Spleen (tissue), 7 donors: Measurements from ENCODE around the gene SMC6.

Source experiments
- POLR2A ChIP-seq, 3 donors: fragments of 450-650 bp; IDR thresholded peaks; one replicate each; pipeline ENCODE4 v1.5.1; 2017; ENCODE audit warnings: antibody characterized with exemption in 3 of 3, mild to moderate bottlenecking in 1 of 3
- POLR2AphosphoS5 ChIP-seq, 3 donors: sonication (generic); formaldehyde crosslinking; IDR thresholded peaks; one replicate each; pipeline ENCODE4 v1.5.1; 2017; ENCODE audit warnings: antibody characterized with exemption in 3 of 3
- TF ChIP-seq, protein P1 (sequence below), 11 experiments: fragments of 200-600 bp in 7 of 11; fragments of 450-650 bp in 4 of 11; sonication (generic) in 4 of 11; IDR thresholded peaks in 8 of 11; conservative IDR thresholded peaks in 3 of 11; 1 replicate in 7 of 11; 2 replicates in 4 of 11; pipeline versions ENCODE4 v1.4.0 to v1.8.0; 2016 to 2021; ENCODE audit warnings: antibody characterized with exemption in 11 of 11, inconsistent platforms in 4 of 11, mild to moderate bottlenecking in 1 of 11
- donor health status: DM: no; HTN: no; CAD: no; lungs with moderate emphysema.
- donor health status: DM: no; HTN: no; CAD: no.
- donor health status: DM: no; HTN: no; CAD: no.

DNA sequence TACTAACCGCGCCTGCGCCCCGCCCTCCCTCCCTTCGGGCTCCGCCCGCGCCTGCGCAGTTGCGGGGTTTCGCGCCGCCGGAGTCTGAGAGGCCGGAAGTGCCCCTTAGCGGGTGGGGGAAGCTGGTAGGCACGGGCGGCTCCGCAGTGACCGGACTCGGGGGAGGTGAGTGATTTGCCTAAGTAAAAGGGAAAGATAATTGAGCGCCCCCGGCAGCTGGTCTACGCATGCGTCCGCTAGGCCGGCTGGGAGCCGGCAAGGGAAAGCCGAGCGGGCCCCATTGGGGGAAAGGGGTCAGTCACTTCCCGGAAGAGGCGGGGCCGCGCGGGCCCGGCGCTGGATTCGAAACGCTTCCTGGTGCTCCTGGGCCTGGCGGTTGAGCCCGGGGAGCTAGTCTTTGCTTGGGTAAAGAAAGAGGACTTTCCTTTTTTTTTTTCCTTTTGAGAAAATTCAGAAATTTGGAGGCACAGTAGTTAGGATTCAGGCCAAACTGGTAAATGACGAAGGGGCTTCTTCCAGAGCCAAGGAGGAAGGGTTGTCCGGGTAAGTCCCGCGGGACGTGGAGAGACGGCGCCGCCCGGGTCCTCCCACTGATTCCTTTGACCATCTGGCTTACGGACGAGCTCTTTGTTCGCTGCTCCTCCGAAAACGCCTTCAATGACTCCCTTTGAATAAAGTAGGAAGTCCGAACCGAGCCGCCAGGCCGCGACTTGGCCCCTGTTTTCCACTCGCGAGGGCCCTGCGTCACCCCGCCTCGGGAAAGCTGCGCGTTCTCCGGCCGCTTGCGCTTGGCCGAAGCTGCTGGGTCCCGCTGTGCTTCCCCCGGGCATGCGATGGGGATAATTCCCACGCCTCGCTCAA is at the start of gene SMC6, which contains the start of gene GEN1:
- TF ChIP-seq, protein P1, sequence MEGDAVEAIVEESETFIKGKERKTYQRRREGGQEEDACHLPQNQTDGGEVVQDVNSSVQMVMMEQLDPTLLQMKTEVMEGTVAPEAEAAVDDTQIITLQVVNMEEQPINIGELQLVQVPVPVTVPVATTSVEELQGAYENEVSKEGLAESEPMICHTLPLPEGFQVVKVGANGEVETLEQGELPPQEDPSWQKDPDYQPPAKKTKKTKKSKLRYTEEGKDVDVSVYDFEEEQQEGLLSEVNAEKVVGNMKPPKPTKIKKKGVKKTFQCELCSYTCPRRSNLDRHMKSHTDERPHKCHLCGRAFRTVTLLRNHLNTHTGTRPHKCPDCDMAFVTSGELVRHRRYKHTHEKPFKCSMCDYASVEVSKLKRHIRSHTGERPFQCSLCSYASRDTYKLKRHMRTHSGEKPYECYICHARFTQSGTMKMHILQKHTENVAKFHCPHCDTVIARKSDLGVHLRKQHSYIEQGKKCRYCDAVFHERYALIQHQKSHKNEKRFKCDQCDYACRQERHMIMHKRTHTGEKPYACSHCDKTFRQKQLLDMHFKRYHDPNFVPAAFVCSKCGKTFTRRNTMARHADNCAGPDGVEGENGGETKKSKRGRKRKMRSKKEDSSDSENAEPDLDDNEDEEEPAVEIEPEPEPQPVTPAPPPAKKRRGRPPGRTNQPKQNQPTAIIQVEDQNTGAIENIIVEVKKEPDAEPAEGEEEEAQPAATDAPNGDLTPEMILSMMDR (IDR thresholded peaks at IDR 0.05 in 8 of 11, conservative IDR thresholded peaks at IDR 0.05 in 3 of 11): peak in 1 of 11 experiments; percentile 8
- TF ChIP-seq POLR2A (IDR thresholded peaks at IDR 0.05) (no peak), POLR2AphosphoS5 (IDR thresholded peaks at IDR 0.05) (peak in 2 of 3 donors; percentile 54 to 79)
